DOHH2 (cell line): ENCODE results near the gene ANKRD6.

Source experiments
- CTCF ChIP-seq: fragments of 200-600 bp; sonication (generic); IDR thresholded peaks from one replicate; pipeline ENCODE4 v1.5.1; 2014; ENCODE audit warnings: antibody characterized with exemption, mild to moderate bottlenecking, low read depth, low read length; ENCODE audit not compliant: poor library complexity, severe bottlenecking
- EZH2phosphoT487 ChIP-seq: fragments of 200-600 bp; sonication (generic); IDR thresholded peaks from 2 replicates; pipeline ENCODE4 v1.6.1; 2017; ENCODE audit warnings: borderline replicate concordance, mild to moderate bottlenecking, antibody characterized with exemption, low read length, moderate library complexity, mixed read lengths

- TF ChIP-seq CTCF (no peak), EZH2phosphoT487 (no peak)
These were observed 228.6 kb downstream of the ANKRD6 start for GRCh38 chr6:89661559-89661958.
